Measurements from ENCODE around the gene PDLIM5.

The PDLIM5 gene

GRCh38 chr4:94545296-94545695 lies 93.6 kb downstream of the PDLIM5 start:
- Histone ChIP-seq H3K4me3 (replicated peaks; ENCODE audit: low read depth, low read length) (no peak overlapping the region), H3K27me3 (replicated peaks; ENCODE audit: control insufficient read depth, insufficient read depth, low read length) (no peaks in the 10 kb centered on the region), H3K36me3 (ENCODE audit: control insufficient read depth, insufficient read depth, low read length) (no peaks in the 10 kb centered on the region)
- no peak for DNase-seq (ENCODE audit: extremely low read depth, insufficient read length)
- TF ChIP-seq, protein P1, sequence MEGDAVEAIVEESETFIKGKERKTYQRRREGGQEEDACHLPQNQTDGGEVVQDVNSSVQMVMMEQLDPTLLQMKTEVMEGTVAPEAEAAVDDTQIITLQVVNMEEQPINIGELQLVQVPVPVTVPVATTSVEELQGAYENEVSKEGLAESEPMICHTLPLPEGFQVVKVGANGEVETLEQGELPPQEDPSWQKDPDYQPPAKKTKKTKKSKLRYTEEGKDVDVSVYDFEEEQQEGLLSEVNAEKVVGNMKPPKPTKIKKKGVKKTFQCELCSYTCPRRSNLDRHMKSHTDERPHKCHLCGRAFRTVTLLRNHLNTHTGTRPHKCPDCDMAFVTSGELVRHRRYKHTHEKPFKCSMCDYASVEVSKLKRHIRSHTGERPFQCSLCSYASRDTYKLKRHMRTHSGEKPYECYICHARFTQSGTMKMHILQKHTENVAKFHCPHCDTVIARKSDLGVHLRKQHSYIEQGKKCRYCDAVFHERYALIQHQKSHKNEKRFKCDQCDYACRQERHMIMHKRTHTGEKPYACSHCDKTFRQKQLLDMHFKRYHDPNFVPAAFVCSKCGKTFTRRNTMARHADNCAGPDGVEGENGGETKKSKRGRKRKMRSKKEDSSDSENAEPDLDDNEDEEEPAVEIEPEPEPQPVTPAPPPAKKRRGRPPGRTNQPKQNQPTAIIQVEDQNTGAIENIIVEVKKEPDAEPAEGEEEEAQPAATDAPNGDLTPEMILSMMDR (IDR thresholded peaks at IDR 0.05; ENCODE audit: insufficient read depth, low read length, poor library complexity, severe bottlenecking): no peak

GRCh38 chr4:94546949-94547348 lies 95.2 kb downstream of the PDLIM5 start:
- TF ChIP-seq, protein P1 (IDR thresholded peaks at IDR 0.05; ENCODE audit: insufficient read depth, low read length, poor library complexity, severe bottlenecking): no peak
- Histone ChIP-seq H3K27me3 (replicated peaks; ENCODE audit: control insufficient read depth, insufficient read depth, low read length) (no peaks in the 10 kb centered on the region), H3K36me3 (ENCODE audit: control insufficient read depth, insufficient read depth, low read length) (no peaks in the 10 kb centered on the region), H3K4me3 (replicated peaks; ENCODE audit: low read depth, low read length) (no peak overlapping the region)
- DNase-seq (ENCODE audit: extremely low read depth, insufficient read length): no peak

GRCh38 chr4:94548571-94548970 lies 96.8 kb downstream of the PDLIM5 start:
- Histone ChIP-seq H3K36me3 (ENCODE audit: control insufficient read depth, insufficient read depth, low read length) (no peaks in the 10 kb centered on the region), H3K4me3 (replicated peaks; ENCODE audit: low read depth, low read length) (no peak overlapping the region), H3K27me3 (replicated peaks; ENCODE audit: control insufficient read depth, insufficient read depth, low read length) (no peaks in the 10 kb centered on the region)
- DNase-seq (ENCODE audit: extremely low read depth, insufficient read length): no peak
- TF ChIP-seq, protein P1 (IDR thresholded peaks at IDR 0.05; ENCODE audit: insufficient read depth, low read length, poor library complexity, severe bottlenecking): no peak

DNA sequence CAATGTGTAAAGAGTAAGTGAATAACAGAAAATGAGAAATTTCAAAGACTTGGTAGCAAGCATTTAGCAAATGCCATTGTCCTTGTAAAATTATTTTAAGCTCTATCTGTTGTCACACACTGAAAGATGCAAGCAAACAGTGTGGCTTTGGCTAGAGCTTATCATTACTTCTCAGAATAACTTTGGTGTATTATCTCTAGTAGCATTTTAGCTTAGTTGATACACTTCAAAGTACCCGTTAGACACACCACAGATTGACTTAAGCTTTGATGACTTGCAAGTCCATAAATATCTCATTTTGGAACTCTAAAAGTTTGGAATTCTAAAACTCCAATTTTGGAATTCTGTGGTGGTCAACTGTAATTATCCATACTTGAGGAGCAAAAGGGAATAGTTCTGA lies 98.6 kb downstream of the PDLIM5 start:
- TF ChIP-seq, protein P1 (IDR thresholded peaks at IDR 0.05; ENCODE audit: insufficient read depth, low read length, poor library complexity, severe bottlenecking): no peak
- no peak overlapping the region for H3K4me3 ChIP-seq (replicated peaks; ENCODE audit: low read depth, low read length)
- no peaks in the 10 kb centered on the region for H3K27me3 ChIP-seq (replicated peaks; ENCODE audit: control insufficient read depth, insufficient read depth, low read length)
- H3K36me3 ChIP-seq (ENCODE audit: control insufficient read depth, insufficient read depth, low read length): no peaks in the 10 kb centered on the region
- no peak for DNase-seq (ENCODE audit: extremely low read depth, insufficient read length)

DNA sequence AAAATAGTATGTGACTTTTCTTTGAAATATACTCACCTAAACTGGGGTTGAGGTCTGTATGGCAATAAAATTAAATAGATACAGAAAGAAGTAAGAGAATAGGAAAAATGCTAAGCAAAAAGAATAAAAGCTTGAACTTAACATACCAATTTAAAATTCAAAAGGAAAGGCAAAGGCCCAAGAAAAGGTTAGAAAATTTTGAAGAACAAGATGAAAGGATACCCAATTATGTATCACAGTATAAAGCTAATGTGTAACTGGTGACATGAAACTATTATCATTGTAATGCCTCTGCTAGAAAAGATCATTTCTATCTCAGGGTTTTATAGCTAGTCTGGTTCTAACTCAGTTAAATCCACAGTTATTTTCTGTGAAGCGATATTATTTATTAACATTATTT lies 99.1 kb downstream of the PDLIM5 start:
- no peak overlapping the region for H3K4me3 ChIP-seq (replicated peaks; ENCODE audit: low read depth, low read length)
- H3K27me3 ChIP-seq (replicated peaks; ENCODE audit: control insufficient read depth, insufficient read depth, low read length): no peaks in the 10 kb centered on the region
- no peaks in the 10 kb centered on the region for H3K36me3 ChIP-seq (ENCODE audit: control insufficient read depth, insufficient read depth, low read length)
- TF ChIP-seq, protein P1 (IDR thresholded peaks at IDR 0.05; ENCODE audit: insufficient read depth, low read length, poor library complexity, severe bottlenecking): no peak
- DNase-seq (ENCODE audit: extremely low read depth, insufficient read length): no peak
